SK-N-MC (cell line): ENCODE data around the gene DYRK4.

Experiments used
- DNase-seq: peaks from one replicate; pipeline ENCODE4 v3.0.0-alpha.2; 2011; ENCODE audit warnings: low read depth, low spot score
- H3K27ac ChIP-seq: fragments of 200-600 bp; sonication (generic); 2 replicates; pipeline ENCODE4 v1.5.1; 2016; ENCODE audit warnings: mixed run types
- H3K36me3 ChIP-seq: fragments of 200-600 bp; sonication (generic); 2 replicates; pipeline ENCODE4 v1.6.1; 2017; ENCODE audit warnings: antibody characterized with exemption, low read length, mixed read lengths; ENCODE audit not compliant: insufficient read depth
- H3K4me3 ChIP-seq: fragments of 200-600 bp; sonication (generic); 2 replicates; pipeline ENCODE4 v1.5.1; 2016
- H3K9ac ChIP-seq: fragments of 200-600 bp; sonication (generic); 2 replicates; pipeline ENCODE4 v1.8.0; 2017; ENCODE audit warnings: mixed run types, mixed read lengths; ENCODE audit not compliant: insufficient read length
- H3K9me3 ChIP-seq: fragments of 200-600 bp; sonication (generic); 2 replicates; pipeline ENCODE4 v1.6.1; 2017; ENCODE audit warnings: low read depth, mild to moderate bottlenecking, antibody characterized with exemption, low read length, moderate library complexity, mixed read lengths
- EZH2 ChIP-seq: fragments of 200-600 bp; sonication (generic); IDR thresholded peaks from one replicate; pipeline ENCODE4 v1.6.1; 2017; ENCODE audit warnings: antibody characterized with exemption
- FOXP2 ChIP-seq: optimal IDR thresholded peaks from 2 replicates; pipeline ENCODE3; 2011; ENCODE audit warnings: mild to moderate bottlenecking, moderate library complexity; ENCODE audit not compliant: insufficient read depth; ENCODE audit errors: extremely low read length, control extremely low read depth
- POLR2AphosphoS5 ChIP-seq: IDR thresholded peaks from 2 replicates; pipeline ENCODE4 v1.6.1; 2012; ENCODE audit warnings: mild to moderate bottlenecking, low read depth, low read length, borderline replicate concordance

Gene DYRK4

GRCh38 chr12:4572680-4573079 is 10.7 kb downstream of the DYRK4 start:
- TF ChIP-seq EZH2 (no peak), FOXP2 (no peak), POLR2AphosphoS5 (no peak)
- no peak overlapping the region for H3K9ac ChIP-seq

GRCh38 chr12:4579305-4580102 is 17.5 kb downstream of the DYRK4 start:
- Histone ChIP-seq H3K27ac (no peak overlapping the region), H3K36me3 (no peaks in the 10 kb centered on the region)
- no peak for DNase-seq

More at GRCh38 chr12:4572680-4573079, 10.7 kb downstream of the DYRK4 start:
- H3K9me3 ChIP-seq: no peaks in the 10 kb centered on the region
- H3K27ac ChIP-seq: no peak overlapping the region
- no peak overlapping the region for H3K4me3 ChIP-seq
- DNase-seq: no peak
- H3K36me3 ChIP-seq: no peaks in the 10 kb centered on the region

GRCh38 chr12:4580281-4580688 is 18.3 kb downstream of the DYRK4 start:
- Histone ChIP-seq H3K9ac (no peak overlapping the region), H3K36me3 (no peaks in the 10 kb centered on the region)

More at GRCh38 chr12:4579305-4580102, 17.5 kb downstream of the DYRK4 start:
- no peak for TF ChIP-seq EZH2
- TF ChIP-seq FOXP2: no peak
- no peak for TF ChIP-seq POLR2AphosphoS5
- H3K9me3 ChIP-seq: no peaks in the 10 kb centered on the region
- no peak overlapping the region for H3K9ac ChIP-seq
- no peak overlapping the region for H3K4me3 ChIP-seq

GRCh38 chr12:4584281-4584680 is 22.3 kb downstream of the DYRK4 start:
- no peak for TF ChIP-seq POLR2AphosphoS5
- TF ChIP-seq EZH2: no peak
- no peak for TF ChIP-seq FOXP2
- Histone ChIP-seq H3K36me3 (no peaks in the 10 kb centered on the region), H3K4me3 (no peak overlapping the region), H3K9ac (no peak overlapping the region), H3K9me3 (no peaks in the 10 kb centered on the region), H3K27ac (no peak overlapping the region)
- DNase-seq: no peak

More at GRCh38 chr12:4580281-4580688, 18.3 kb downstream of the DYRK4 start:
- no peak for TF ChIP-seq POLR2AphosphoS5
- no peak for TF ChIP-seq EZH2
- no peak for TF ChIP-seq FOXP2
- Histone ChIP-seq H3K9me3 (no peaks in the 10 kb centered on the region), H3K27ac (no peak overlapping the region), H3K4me3 (no peak overlapping the region)
- DNase-seq: no peak

GRCh38 chr12:4584896-4585295 is 22.9 kb downstream of the DYRK4 start:
- no peak overlapping the region for H3K27ac ChIP-seq
- no peaks in the 10 kb centered on the region for H3K36me3 ChIP-seq
- H3K9ac ChIP-seq: no peak overlapping the region
- no peak for TF ChIP-seq POLR2AphosphoS5
- TF ChIP-seq FOXP2: no peak
- no peak for TF ChIP-seq EZH2
- H3K9me3 ChIP-seq: no peaks in the 10 kb centered on the region
- no peak for DNase-seq
- no peak overlapping the region for H3K4me3 ChIP-seq

GRCh38 chr12:4586500-4586899 is 24.5 kb downstream of the DYRK4 start:
- H3K9me3 ChIP-seq: no peaks in the 10 kb centered on the region
- no peak overlapping the region for H3K27ac ChIP-seq
- no peaks in the 10 kb centered on the region for H3K36me3 ChIP-seq
- H3K4me3 ChIP-seq: no peak overlapping the region
- TF ChIP-seq EZH2 (no peak), POLR2AphosphoS5 (no peak), FOXP2 (no peak)
- DNase-seq: no peak
- no peak overlapping the region for H3K9ac ChIP-seq

GRCh38 chr12:4587108-4587507 is 25.1 kb downstream of the DYRK4 start:
- DNase-seq: no peak
- no peak for TF ChIP-seq EZH2
- no peak for TF ChIP-seq FOXP2
- no peak for TF ChIP-seq POLR2AphosphoS5

GRCh38 chr12:4588916-4589315 is 26.9 kb downstream of the DYRK4 start:
- Histone ChIP-seq H3K9ac (no peak overlapping the region), H3K27ac (no peak overlapping the region), H3K4me3 (no peak overlapping the region), H3K36me3 (no peaks in the 10 kb centered on the region), H3K9me3 (no peaks in the 10 kb centered on the region)
- TF ChIP-seq EZH2 (no peak), FOXP2 (no peak), POLR2AphosphoS5 (no peak)
- DNase-seq: no peak

More at GRCh38 chr12:4587108-4587507, 25.1 kb downstream of the DYRK4 start:
- Histone ChIP-seq H3K9me3 (no peaks in the 10 kb centered on the region), H3K27ac (no peak overlapping the region), H3K9ac (no peak overlapping the region), H3K36me3 (no peaks in the 10 kb centered on the region), H3K4me3 (no peak overlapping the region)
